GM18517 (cell line): ENCODE data around the gene USP17L15.
"Not testable (repeated sequence)": the region's sequence is repeated elsewhere in the genome, so short reads cannot be mapped to it uniquely, and the experiment has no call there.

Source experiments
- ATAC-seq: cut with Tn5 transposase; IDR thresholded peaks from one replicate; pipeline ENCODE4 v1.9.1; 2021; ENCODE audit warnings: mild to moderate bottlenecking, moderate library complexity; ENCODE audit not compliant: unreplicated experiment

USP17L15 gene, protein sequence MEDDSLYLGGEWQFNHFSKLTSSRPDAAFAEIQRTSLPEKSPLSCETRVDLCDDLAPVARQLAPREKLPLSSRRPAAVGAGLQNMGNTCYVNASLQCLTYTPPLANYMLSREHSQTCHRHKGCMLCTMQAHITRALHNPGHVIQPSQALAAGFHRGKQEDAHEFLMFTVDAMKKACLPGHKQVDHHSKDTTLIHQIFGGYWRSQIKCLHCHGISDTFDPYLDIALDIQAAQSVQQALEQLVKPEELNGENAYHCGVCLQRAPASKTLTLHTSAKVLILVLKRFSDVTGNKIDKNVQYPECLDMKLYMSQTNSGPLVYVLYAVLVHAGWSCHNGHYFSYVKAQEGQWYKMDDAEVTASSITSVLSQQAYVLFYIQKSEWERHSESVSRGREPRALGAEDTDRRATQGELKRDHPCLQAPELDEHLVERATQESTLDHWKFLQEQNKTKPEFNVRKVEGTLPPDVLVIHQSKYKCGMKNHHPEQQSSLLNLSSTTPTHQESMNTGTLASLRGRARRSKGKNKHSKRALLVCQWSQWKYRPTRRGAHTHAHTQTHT

DNA sequence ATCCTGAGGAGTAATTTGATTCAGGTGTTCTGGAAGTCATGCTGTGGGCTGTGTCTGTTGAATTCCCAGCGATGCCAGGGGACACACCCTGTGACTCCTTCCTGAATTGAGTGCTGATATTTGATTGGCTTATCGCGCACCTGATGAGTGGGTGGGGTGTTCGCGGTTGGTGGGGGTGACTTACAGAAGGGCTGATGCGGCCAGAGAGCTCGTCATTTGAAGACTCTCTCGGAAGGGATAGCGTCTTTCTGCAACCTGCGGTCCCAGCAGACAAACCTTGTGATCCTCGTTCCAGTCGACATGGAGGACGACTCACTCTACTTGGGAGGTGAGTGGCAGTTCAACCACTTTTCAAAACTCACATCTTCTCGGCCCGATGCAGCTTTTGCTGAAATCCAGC lies at the start of gene USP17L15:
USP17L15 (plus strand) TSS at position 301 of the 400 bp plus-strand sequence; CDS start at position 301, 0 bp downstream.
- not testable (repeated sequence) for ATAC-seq

DNA sequence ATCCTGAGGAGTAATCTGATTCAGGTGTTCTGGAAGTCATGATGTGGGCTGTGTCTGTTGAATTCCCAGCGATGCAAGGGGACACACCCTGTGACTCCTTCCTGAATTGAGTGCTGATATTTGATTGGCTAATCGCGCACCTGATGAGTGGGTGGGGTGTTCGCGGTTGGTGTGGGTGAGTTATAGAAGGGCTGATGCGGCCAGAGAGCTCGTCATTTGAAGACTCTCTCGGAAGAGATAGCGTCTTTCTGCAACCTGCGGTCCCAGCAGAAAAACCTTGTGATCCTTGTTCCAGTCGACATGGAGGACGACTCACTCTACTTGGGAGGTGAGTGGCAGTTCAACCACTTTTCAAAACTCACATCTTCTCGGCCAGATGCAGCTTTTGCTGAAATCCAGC lies 23.8 kb upstream of the USP17L15 start, which contains the start of gene USP17L10:
USP17L10 (plus strand) TSS at position 301 of the 400 bp plus-strand sequence; CDS start at position 301, 0 bp downstream.
- ATAC-seq: not testable (repeated sequence)

DNA sequence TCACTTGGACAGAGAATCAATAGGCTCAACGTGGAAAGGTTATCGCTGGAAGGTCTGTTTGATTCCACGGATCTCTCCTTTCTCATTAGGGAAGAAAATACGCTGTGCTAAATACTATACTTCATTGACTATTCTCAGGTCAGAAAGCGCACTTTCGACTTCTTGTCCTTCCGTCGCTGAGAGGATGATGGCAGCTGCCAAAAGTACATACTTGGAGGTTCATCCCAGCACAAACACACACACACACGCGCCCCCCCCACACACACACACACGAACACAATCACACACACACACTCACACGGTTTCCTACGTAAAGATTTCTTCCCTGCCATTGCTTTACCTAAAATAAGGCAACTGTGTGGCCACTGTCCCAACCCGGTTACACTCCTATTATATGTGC lies 19.5 kb upstream of the USP17L15 start:
- not testable (repeated sequence) for ATAC-seq

DNA sequence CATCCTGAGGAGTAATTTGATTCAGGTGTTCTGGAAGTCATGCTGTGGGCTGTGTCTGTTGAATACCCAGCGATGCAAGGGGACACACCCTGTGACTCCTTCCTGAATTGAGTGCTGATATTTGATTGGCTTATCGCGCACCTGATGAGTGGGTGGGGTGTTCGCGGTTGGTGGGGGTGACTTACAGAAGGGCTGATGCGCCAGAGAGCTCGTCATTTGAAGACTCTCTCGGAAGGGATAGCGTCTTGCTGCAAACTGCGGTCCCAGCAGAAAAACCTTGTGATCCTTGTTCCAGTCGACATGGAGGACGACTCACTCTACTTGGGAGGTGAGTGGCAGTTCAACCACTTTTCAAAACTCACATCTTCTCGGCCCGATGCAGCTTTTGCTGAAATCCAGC lies 19.1 kb upstream of the USP17L15 start, which contains the start of gene USP17L11:
USP17L11 (plus strand) TSS at position 301 of the 400 bp plus-strand sequence; CDS start at position 301, 0 bp downstream.
- ATAC-seq: not testable (repeated sequence)

DNA sequence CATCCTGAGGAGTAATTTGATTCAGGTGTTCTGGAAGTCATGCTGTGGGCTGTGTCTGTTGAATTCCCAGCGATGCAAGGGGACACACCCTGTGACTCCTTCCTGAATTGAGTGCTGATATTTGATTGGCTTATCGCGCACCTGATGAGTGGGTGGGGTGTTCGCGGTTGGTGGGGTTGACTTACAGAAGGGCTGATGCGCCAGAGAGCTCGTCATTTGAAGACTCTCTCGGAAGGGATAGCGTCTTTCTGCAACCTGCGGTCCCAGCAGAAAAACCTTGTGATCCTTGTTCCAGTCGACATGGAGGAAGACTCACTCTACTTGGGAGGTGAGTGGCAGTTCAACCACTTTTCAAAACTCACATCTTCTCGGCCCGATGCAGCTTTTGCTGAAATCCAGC lies 14.3 kb upstream of the USP17L15 start, which contains the start of gene USP17L12:
USP17L12 (plus strand) TSS at position 301 of the 400 bp plus-strand sequence; CDS start at position 301, 0 bp downstream.
- ATAC-seq: not testable (repeated sequence)

DNA sequence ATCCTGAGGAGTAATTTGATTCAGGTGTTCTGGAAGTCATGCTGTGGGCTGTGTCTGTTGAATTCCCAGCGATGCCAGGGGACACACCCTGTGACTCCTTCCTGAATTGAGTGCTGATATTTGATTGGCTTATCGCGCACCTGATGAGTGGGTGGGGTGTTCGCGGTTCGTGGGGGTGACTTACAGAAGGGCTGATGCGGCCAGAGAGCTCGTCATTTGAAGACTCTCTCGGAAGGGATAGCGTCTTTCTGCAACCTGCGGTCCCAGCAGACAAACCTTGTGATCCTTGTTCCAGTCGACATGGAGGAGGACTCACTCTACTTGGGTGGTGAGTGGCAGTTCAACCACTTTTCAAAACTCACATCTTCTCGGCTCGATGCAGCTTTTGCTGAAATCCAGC lies 9.6 kb upstream of the USP17L15 start, which contains the start of gene USP17L13:
USP17L13 (plus strand) TSS at position 301 of the 400 bp plus-strand sequence; CDS start at position 301, 0 bp downstream.
- ATAC-seq: not testable (repeated sequence)

DNA sequence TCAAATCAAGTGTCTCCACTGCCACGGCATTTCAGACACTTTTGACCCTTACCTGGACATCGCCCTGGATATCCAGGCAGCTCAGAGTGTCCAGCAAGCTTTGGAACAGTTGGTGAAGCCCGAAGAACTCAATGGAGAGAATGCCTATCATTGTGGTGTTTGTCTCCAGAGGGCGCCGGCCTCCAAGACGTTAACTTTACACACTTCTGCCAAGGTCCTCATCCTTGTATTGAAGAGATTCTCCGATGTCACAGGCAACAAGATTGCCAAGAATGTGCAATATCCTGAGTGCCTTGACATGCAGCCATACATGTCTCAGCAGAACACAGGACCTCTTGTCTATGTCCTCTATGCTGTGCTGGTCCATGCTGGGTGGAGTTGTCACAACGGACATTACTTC lies 3.9 kb upstream of the USP17L15 start:
- not testable (repeated sequence) for ATAC-seq

DNA sequence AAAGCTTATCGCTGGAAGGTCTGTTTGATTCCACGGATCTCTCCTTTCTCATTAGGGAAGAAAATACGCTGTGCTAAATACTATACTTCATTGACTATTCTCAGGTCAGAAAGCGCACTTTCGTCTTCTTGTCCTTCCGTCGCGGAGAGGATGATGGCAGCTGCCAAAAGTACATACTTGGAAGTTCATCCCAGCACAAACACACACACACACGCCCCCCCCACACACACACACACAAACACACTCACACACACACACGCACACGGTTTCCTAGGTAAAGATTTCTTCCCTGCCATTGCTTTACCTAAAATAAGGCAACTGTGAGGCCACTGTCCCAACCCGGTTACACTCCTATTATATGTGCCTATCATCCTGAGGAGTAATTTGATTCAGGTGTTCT lies 4.3 kb downstream of the USP17L15 start:
- not testable (repeated sequence) for ATAC-seq

DNA sequence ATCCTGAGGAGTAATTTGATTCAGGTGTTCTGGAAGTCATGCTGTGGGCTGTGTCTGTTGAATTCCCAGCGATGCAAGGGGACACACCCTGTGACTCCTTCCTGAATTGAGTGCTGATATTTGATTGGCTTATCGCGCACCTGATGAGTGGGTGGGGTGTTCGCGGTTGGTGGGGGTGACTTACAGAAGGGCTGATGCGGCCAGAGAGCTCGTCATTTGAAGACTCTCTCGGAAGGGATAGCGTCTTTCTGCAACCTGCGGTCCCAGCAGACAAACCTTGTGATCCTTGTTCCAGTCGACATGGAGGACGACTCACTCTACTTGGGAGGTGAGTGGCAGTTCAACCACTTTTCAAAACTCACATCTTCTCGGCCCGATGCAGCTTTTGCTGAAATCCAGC lies 9.4 kb downstream of the USP17L15 start, which contains the start of gene USP17L17:
USP17L17 (plus strand) TSS at position 301 of the 400 bp plus-strand sequence; CDS start at position 301, 0 bp downstream.
- ATAC-seq: not testable (repeated sequence)

DNA sequence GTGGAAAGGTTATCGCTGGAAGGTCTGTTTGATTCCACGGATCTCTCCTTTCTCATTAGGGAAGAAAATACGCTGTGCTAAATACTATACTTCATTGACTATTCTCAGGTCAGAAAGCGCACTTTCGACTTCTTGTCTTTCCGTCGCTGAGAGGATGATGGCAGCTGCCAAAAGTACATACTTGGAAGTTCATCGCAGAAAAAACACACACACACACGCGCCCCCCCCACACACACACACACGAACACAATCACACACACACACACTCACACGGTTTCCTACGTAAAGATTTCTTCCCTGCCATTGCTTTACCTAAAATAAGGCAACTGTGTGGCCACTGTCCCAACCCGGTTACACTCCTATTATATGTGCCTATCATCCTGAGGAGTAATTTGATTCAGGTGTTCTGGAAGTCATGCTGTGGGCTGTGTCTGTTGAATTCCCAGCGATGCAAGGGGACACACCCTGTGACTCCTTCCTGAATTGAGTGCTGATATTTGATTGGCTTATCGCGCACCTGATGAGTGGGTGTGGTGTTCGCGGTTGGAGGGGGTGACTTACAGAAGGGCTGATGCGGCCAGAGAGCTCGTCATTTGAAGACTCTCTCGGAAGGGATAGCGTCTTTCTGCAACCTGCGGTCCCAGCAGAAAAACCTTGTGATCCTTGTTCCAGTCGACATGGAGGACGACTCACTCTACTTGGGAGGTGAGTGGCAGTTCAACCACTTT lies 13.9 kb downstream of the USP17L15 start, which contains the start of gene USP17L18:
USP17L18 (plus strand) TSS at position 678 of the 728 bp plus-strand sequence; CDS start at position 678, 0 bp downstream.
- not testable (repeated sequence) for ATAC-seq

DNA sequence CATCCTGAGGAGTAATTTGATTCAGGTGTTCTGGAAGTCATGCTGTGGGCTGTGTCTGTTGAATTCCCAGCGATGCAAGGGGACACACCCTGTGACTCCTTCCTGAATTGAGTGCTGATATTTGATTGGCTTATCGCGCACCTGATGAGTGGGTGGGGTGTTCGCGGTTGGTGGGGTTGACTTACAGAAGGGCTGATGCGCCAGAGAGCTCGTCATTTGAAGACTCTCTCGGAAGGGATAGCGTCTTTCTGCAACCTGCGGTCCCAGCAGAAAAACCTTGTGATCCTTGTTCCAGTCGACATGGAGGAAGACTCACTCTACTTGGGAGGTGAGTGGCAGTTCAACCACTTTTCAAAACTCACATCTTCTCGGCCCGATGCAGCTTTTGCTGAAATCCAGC lies 18.9 kb downstream of the USP17L15 start, which contains the start of gene USP17L19:
USP17L19 (plus strand) TSS at position 301 of the 400 bp plus-strand sequence; CDS start at position 301, 0 bp downstream.
- ATAC-seq: not testable (repeated sequence)

DNA sequence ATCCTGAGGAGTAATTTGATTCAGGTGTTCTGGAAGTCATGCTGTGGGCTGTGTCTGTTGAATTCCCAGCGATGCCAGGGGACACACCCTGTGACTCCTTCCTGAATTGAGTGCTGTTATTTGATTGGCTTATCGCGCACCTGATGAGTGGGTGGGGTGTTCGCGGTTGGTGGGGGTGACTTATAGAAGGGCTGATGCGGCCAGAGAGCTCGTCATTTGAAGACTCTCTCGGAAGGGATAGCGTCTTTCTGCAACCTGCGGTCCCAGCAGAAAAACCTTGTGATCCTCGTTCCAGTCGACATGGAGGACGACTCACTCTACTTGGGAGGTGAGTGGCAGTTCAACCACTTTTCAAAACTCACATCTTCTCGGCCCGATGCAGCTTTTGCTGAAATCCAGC lies 23.6 kb downstream of the USP17L15 start, which contains the start of gene USP17L20:
USP17L20 (plus strand) TSS at position 301 of the 400 bp plus-strand sequence; CDS start at position 301, 0 bp downstream.
- not testable (repeated sequence) for ATAC-seq

DNA sequence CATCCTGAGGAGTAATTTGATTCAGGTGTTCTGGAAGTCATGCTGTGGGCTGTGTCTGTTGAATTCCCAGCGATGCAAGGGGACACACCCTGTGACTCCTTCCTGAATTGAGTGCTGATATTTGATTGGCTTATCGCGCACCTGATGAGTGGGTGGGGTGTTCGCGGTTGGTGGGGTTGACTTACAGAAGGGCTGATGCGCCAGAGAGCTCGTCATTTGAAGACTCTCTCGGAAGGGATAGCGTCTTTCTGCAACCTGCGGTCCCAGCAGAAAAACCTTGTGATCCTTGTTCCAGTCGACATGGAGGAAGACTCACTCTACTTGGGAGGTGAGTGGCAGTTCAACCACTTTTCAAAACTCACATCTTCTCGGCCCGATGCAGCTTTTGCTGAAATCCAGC lies 28.4 kb downstream of the USP17L15 start, which contains the start of gene USP17L21:
USP17L21 (plus strand) TSS at position 301 of the 400 bp plus-strand sequence; CDS start at position 301, 0 bp downstream.
- ATAC-seq: not testable (repeated sequence)

DNA sequence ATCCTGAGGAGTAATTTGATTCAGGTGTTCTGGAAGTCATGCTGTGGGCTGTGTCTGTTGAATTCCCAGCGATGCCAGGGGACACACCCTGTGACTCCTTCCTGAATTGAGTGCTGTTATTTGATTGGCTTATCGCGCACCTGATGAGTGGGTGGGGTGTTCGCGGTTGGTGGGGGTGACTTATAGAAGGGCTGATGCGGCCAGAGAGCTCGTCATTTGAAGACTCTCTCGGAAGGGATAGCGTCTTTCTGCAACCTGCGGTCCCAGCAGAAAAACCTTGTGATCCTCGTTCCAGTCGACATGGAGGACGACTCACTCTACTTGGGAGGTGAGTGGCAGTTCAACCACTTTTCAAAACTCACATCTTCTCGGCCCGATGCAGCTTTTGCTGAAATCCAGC lies 33.1 kb downstream of the USP17L15 start, which contains the start of gene USP17L22:
USP17L22 (plus strand) TSS at position 301 of the 400 bp plus-strand sequence; CDS start at position 301, 0 bp downstream.
- not testable (repeated sequence) for ATAC-seq

DNA sequence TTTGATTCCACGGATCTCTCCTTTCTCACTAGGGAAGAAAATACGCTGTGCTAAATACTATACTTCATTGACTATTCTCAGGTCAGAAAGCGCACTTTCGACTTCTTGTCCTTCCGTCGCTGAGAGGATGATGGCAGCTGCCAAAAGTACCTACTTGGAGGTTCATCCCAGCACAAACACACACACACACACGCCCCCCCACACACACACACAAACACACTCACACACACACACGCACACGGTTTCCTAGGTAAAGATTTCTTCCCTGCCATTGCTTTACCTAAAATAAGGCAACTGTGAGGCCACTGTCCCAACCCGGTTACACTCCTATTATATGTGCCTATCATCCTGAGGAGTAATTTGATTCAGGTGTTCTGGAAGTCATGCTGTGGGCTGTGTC lies 37.5 kb downstream of the USP17L15 start:
- ATAC-seq: not testable (repeated sequence)
